Keratinocyte (primary cell): ENCODE data around the gene NOP16. TPM values are rescaled to one million over a fixed set of nuclear protein-coding genes. Genes with fewer than 3 reads are reported as not detected.

Experiments used
- DNase-seq: peaks from one replicate; pipeline ENCODE4 v3.0.0-alpha.2; 2011; ENCODE audit warnings: low read depth, missing footprints, low spot score
- FAIRE-seq: peaks from 2 replicates; lab custom pipeline; 2011; peaks lifted over from hg19 to GRCh38; lab: Jason Lieb, UNC
- H2AFZ ChIP-seq: 2 replicates; pipeline ENCODE4 v1.6.0; 2012; ENCODE audit warnings: low read length, control low read depth, inconsistent platforms; ENCODE audit not compliant: control insufficient read depth
- H3K27ac ChIP-seq: 2 replicates; pipeline ENCODE4 v1.5.1; 2011; ENCODE audit warnings: low read length; ENCODE audit not compliant: control insufficient read depth, insufficient read depth
- H3K27me3 ChIP-seq: 3 replicates; pipeline ENCODE4 v1.6.0; 2011; ENCODE audit warnings: low read length; ENCODE audit not compliant: control insufficient read depth, insufficient read depth; ENCODE audit errors: extremely low read depth
- H3K36me3 ChIP-seq, 2 experiments: 2 replicates in 1 of 2; 3 replicates in 1 of 2; pipeline ENCODE4 v1.5.1; 2011; ENCODE audit warnings: low read length in 2 of 2, mild to moderate bottlenecking in 1 of 2; ENCODE audit not compliant: control insufficient read depth in 2 of 2, insufficient read depth in 2 of 2; ENCODE audit errors: extremely low read depth in 1 of 2
- H3K4me1 ChIP-seq: 3 replicates; pipeline ENCODE4 v1.5.1; 2011; ENCODE audit warnings: low read length; ENCODE audit not compliant: control insufficient read depth, insufficient read depth; ENCODE audit errors: extremely low read depth
- H3K4me2 ChIP-seq: 3 replicates; pipeline ENCODE4 v1.6.0; 2011; ENCODE audit warnings: low read depth, low read length; ENCODE audit not compliant: control insufficient read depth, insufficient read depth; ENCODE audit errors: extremely low read depth
- H3K4me3 ChIP-seq, 3 experiments: fragments of 200-600 bp in 1 of 3; sonication (generic) in 1 of 3; 2 replicates in 2 of 3; 3 replicates in 1 of 3; pipeline ENCODE4 v1.5.1; 2011 to 2016; ENCODE audit warnings: low read length in 3 of 3, mild to moderate bottlenecking in 3 of 3, control low read depth in 2 of 3, inconsistent platforms in 1 of 3, low read depth in 1 of 3, mixed read lengths in 1 of 3, mixed run types in 1 of 3, moderate library complexity in 1 of 3; ENCODE audit not compliant: control insufficient read depth in 2 of 3, insufficient read depth in 2 of 3; ENCODE audit errors: extremely low read depth in 1 of 3
- H3K79me2 ChIP-seq: 2 replicates; pipeline ENCODE4 v1.6.0; 2012; ENCODE audit warnings: low read length; ENCODE audit not compliant: control insufficient read depth, insufficient read depth
- H3K9ac ChIP-seq: 3 replicates; pipeline ENCODE4 v1.6.0; 2011; ENCODE audit warnings: low read length; ENCODE audit not compliant: control insufficient read depth, insufficient read depth; ENCODE audit errors: extremely low read depth
- H3K9me1 ChIP-seq: 3 replicates; pipeline ENCODE4 v1.6.0; 2011; ENCODE audit warnings: low read length; ENCODE audit not compliant: control insufficient read depth, insufficient read depth; ENCODE audit errors: extremely low read depth
- H3K9me3 ChIP-seq: 2 replicates; pipeline ENCODE4 v1.5.1; 2012; ENCODE audit warnings: low read depth, low read length; ENCODE audit not compliant: control insufficient read depth
- H4K20me1 ChIP-seq: 3 replicates; pipeline ENCODE4 v1.6.0; 2011; ENCODE audit warnings: low read length; ENCODE audit not compliant: control insufficient read depth, insufficient read depth; ENCODE audit errors: extremely low read depth
- CTCF ChIP-seq, 3 experiments: IDR thresholded peaks in 1 of 3; conservative IDR thresholded peaks in 1 of 3; optimal IDR thresholded peaks in 1 of 3; 2 replicates in 2 of 3; 3 replicates in 1 of 3; pipeline versions ENCODE3 to v1.5.1; 2011; ENCODE audit warnings: low read length in 3 of 3, mild to moderate bottlenecking in 3 of 3, moderate library complexity in 2 of 3, control low read depth in 1 of 3, inconsistent platforms in 1 of 3; ENCODE audit not compliant: insufficient read depth in 2 of 3; ENCODE audit errors: extremely low read depth in 1 of 3
- EZH2 ChIP-seq: IDR thresholded peaks from one replicate; pipeline ENCODE4 v1.6.1; 2012; ENCODE audit warnings: inconsistent platforms, mild to moderate bottlenecking, low read length, moderate library complexity
- dilution Hi-C: fragments of 300-500 bp; cut with MboI; formaldehyde crosslinking; loops from one replicate; pipeline ENCODE4 v1.7.0; 2020; ENCODE audit warnings: low sequenced_read_pairs; ENCODE audit not compliant: extremely low pct_ligation_motif_present
- polyA minus RNA-seq, 3 experiments: library from RNA; depleted of rRNA, polyadenylated mRNA; stranded (reverse); fragments of >200 nt; gene quantifications; 1 replicate in 1 of 3; 2 replicates in 1 of 3; 3 replicates in 1 of 3; pipeline ENCODE4 v1.2.3, GENCODE V29; 2011
- polyA plus RNA-seq, 5 experiments: library from polyadenylated mRNA; depleted of rRNA in 3 of 5; stranded (reverse) in 3 of 5; stranded (forward) in 1 of 5; unstranded in 1 of 5; fragments of >200 nt; gene quantifications; 1 replicate in 1 of 5; 2 replicates in 3 of 5; 3 replicates in 1 of 5; pipeline versions ENCODE4 v1.2.1 to v1.2.3, GENCODE V29; 2011 to 2012; ENCODE audit warnings: missing spikeins in 2 of 5, low read depth in 1 of 5, low replicate concordance in 1 of 5

The NOP16 gene
- polyA plus RNA-seq, result 73.3 to 101 TPM (median 96.7 TPM) in 3 replicates
- 52.9 TPM for polyA plus RNA-seq (2011; ENCODE audit: low read depth)
- 73.0 and 88.7 TPM in 2 replicates for polyA plus RNA-seq (2011; cell fraction: cytosol; rRNA removed)
- 80.9 and 89.6 TPM in 2 replicates for polyA plus RNA-seq (2011; cell fraction: nucleus; rRNA removed)
- polyA plus RNA-seq (2012; ENCODE audit: low replicate concordance), result 62.2 and 82.2 TPM in 2 replicates
- polyA minus RNA-seq, result 17.5 to 26.1 TPM (median 22.9 TPM) in 3 replicates
- 71.7 TPM for polyA minus RNA-seq (2011; cell fraction: cytosol; rRNA and poly(A)+ RNA removed)
- polyA minus RNA-seq (2011; cell fraction: nucleus; rRNA and poly(A)+ RNA removed), result 20.8 and 25.3 TPM in 2 replicates

DNA sequence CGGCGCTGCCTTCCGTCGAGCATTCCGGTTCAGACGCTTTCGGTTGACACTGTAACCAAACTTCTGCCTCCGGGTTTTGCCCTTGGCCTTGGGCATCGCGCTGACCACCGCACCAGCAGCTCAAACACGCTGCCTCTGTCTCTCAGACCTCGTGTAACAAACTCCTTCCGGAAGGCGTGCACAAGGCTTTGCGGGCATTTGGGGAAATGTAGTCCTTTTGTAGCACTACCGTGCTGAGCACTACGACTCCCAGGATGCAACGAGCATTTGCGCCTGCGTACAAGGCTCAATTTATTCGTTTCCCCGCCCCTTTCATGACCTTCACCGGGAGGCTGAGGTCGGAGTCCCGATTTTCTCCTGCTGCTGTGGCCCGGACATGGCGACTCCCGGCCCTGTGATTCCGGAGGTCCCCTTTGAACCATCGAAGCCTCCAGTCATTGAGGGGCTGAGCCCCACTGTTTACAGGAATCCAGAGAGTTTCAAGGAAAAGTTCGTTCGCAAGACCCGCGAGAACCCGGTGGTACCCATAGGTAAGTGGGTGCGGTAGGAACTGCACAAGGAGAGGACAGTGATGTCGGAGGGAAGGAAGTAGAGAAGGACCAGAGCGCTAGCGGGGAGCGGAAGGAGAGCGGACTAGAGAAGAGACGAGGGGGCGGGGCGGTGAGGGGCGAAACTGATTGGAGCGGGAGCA is at the start of gene NOP16, which contains the start of gene HIGD2A:
NOP16 (minus strand) TSS at position 155 of the 691 bp plus-strand sequence; CDS start at position 96, 59 bp downstream.
HIGD2A (plus strand) TSS at position 308 of the 691 bp plus-strand sequence; CDS start at position 377, 69 bp downstream.
- dilution Hi-C loops, result no loop called here

DNA sequence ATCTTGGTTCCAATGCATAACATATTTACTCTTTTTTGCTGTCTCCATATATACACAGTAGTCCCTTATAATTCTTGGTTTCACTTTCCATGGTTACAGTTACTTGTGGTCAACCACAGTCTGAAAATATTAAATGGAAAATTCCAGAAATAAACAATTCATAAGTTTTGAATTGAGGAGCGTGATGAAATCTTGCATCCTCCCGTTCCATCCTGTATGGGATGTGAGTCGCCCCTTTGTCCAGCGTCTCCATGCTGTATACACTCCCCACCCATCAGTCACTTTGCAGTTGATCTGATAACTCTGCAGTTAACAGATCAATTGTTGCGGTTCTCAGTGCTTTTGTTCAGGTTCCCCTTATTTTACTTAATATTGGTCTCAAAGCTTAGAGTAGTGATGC is 48.3 kb upstream of the NOP16 start:
- Histone ChIP-seq H3K79me2 (no peaks in the 10 kb centered on the region), H3K27ac (peak overlapping the region; percentile 26), H3K27me3 (no peaks in the 10 kb centered on the region), H3K9ac (no peak overlapping the region), H3K9me1 (no peaks in the 10 kb centered on the region), H2AFZ (peak overlapping the region; percentile 7), H3K4me2 (peak overlapping the region; percentile 58), H3K9me3 (no peaks in the 10 kb centered on the region), H3K4me3 (no peak overlapping the region), H3K36me3 (no peaks in the 10 kb centered on the region), H4K20me1 (no peaks in the 10 kb centered on the region), H3K4me1 (peaks cover 9% of the 10 kb centered on the region)
- peak; percentile 57 for FAIRE-seq
- TF ChIP-seq CTCF (optimal IDR thresholded peaks at IDR 0.05 in 1 of 3, IDR thresholded peaks at IDR 0.05 in 1 of 3, conservative IDR thresholded peaks at IDR 0.05 in 1 of 3; ENCODE audit: extremely low read depth in 1 of 3, insufficient read depth in 2 of 3, low read length in 3 of 3), result no peak
- TF ChIP-seq EZH2, result no peak
- dilution Hi-C loops, result no loop called here
- no peak for DNase-seq

More for the DNA sequence above, at the start of gene NOP16, which contains the start of gene HIGD2A:
- H3K9me1 ChIP-seq, result no peaks in the 10 kb centered on the region
- no peaks in the 10 kb centered on the region for H3K9me3 ChIP-seq
- peak within 1 kb of the TSS; percentile 93 for H3K4me2 ChIP-seq
- DNase-seq, result peak; percentile 85
- peaks cover 48 to 67% of the 10 kb centered on the region in 2 experiments for H3K36me3 ChIP-seq
- H3K4me3 ChIP-seq, result peak within 1 kb of the TSS; percentile 88 to 91 (median 90)
- peak within 1 kb of the TSS; percentile 93 for H3K27ac ChIP-seq
- H2AFZ ChIP-seq, result peak within 1 kb of the TSS; percentile 75
- H3K27me3 ChIP-seq, result no peaks in the 10 kb centered on the region
- peak; percentile 90 for FAIRE-seq
- H4K20me1 ChIP-seq, result peaks cover 6% of the 10 kb centered on the region
- H3K79me2 ChIP-seq, result peaks cover 38% of the 10 kb centered on the region
- TF ChIP-seq EZH2 (no peak), CTCF (optimal IDR thresholded peaks at IDR 0.05 in 1 of 3, IDR thresholded peaks at IDR 0.05 in 1 of 3, conservative IDR thresholded peaks at IDR 0.05 in 1 of 3; ENCODE audit: extremely low read depth in 1 of 3, insufficient read depth in 2 of 3, low read length in 3 of 3) (no peak)
- peaks cover 18% of the 10 kb centered on the region for H3K4me1 ChIP-seq
- H3K9ac ChIP-seq, result peak within 1 kb of the TSS; percentile 92
